B cell (primary cell): ENCODE measurements around the gene HINFP. TPM values are rescaled to one million over a fixed set of nuclear protein-coding genes. Genes with fewer than 3 reads are reported as not detected.

Experiments
- ATAC-seq: fragments of 200-7000 bp; cut with Tn5 transposase; one replicate; pipeline ENCODE4 v1.10.0; 2021; ENCODE audit warnings: low read depth, mild to moderate bottlenecking, moderate number of reproducible peaks, moderate library complexity
- CTCF ChIA-PET: fragments of 350-600 bp; sonication (Branson Sonifier 250); formaldehyde crosslinking; loops from one replicate; lab custom pipeline; 2021; ENCODE audit warnings: antibody characterized with exemption, inconsistent platforms; lab: Charles Lee
- POLR2A ChIA-PET: fragments of 350-600 bp; sonication (Branson Sonifier 250); formaldehyde crosslinking; loops from one replicate; lab custom pipeline; 2021; ENCODE audit warnings: antibody characterized with exemption; lab: Charles Lee
- DNase-seq: peaks from one replicate; pipeline ENCODE4 v3.0.0; 2013
- H2AFZ ChIP-seq: 2 replicates; pipeline ENCODE4 v1.6.1; 2012; ENCODE audit warnings: mild to moderate bottlenecking, low read depth, low read length; ENCODE audit not compliant: insufficient read depth, poor library complexity, severe bottlenecking
- H3K27ac ChIP-seq, 2 donors: 1 replicate in 1 of 2; 2 replicates in 1 of 2; pipeline ENCODE4 v1.5.1; 2012 to 2013; ENCODE audit warnings: low read length in 2 of 2, mild to moderate bottlenecking in 2 of 2, moderate library complexity in 1 of 2
- H3K27me3 ChIP-seq, 4 experiments: fragments of 200-600 bp in 1 of 4; sonication (generic) in 1 of 4; replicated peaks in 1 of 4; 1 replicate in 2 of 4; 2 replicates in 2 of 4; pipeline versions ENCODE4 v1.6.1 to v1.7.0; 2013 to 2016; ENCODE audit warnings: low read length in 3 of 4, mild to moderate bottlenecking in 2 of 4, mixed read lengths in 1 of 4, moderate library complexity in 1 of 4; ENCODE audit not compliant: insufficient read depth in 4 of 4, control insufficient read depth in 3 of 4; ENCODE audit errors: control extremely low read depth in 1 of 4
- H3K36me3 ChIP-seq, 2 experiments: replicated peaks in 1 of 2; 1 replicate in 1 of 2; 2 replicates in 1 of 2; pipeline versions ENCODE4 v1.6.1 to v1.7.1; 2013; ENCODE audit warnings: low read length in 1 of 2; ENCODE audit not compliant: insufficient read depth in 2 of 2, control insufficient read depth in 1 of 2; ENCODE audit errors: control extremely low read depth in 1 of 2, extremely low read depth in 1 of 2
- H3K4me1 ChIP-seq, 2 donors: fragments of 200-600 bp in 1 of 2; sonication (generic) in 1 of 2; 1 replicate in 1 of 2; 2 replicates in 1 of 2; pipeline versions ENCODE4 v1.5.1 to v1.6.1; 2013 to 2017; ENCODE audit warnings: low read length in 2 of 2; ENCODE audit not compliant: control insufficient read depth in 2 of 2, insufficient read depth in 2 of 2
- H3K4me2 ChIP-seq: replicated peaks from 2 replicates; pipeline ENCODE3; 2012; ENCODE audit warnings: mild to moderate bottlenecking, low read depth, low read length; ENCODE audit not compliant: poor library complexity, severe bottlenecking
- H3K4me3 ChIP-seq, 5 experiments: fragments of 200-600 bp in 1 of 5; sonication (generic) in 1 of 5; 1 replicate in 3 of 5; 2 replicates in 2 of 5; pipeline versions ENCODE4 v1.5.1 to v1.7.0; 2011 to 2016; ENCODE audit warnings: low read length in 4 of 5, mild to moderate bottlenecking in 4 of 5, low read depth in 2 of 5, control low read depth in 1 of 5, moderate library complexity in 1 of 5; ENCODE audit not compliant: insufficient read depth in 1 of 5; ENCODE audit errors: control extremely low read depth in 1 of 5, extremely low read depth in 1 of 5
- H3K79me2 ChIP-seq: fragments of 200-600 bp; sonication (generic); one replicate; pipeline ENCODE4 v1.6.0; 2016; ENCODE audit warnings: low read length; ENCODE audit not compliant: control insufficient read depth, insufficient read depth
- H3K9ac ChIP-seq: fragments of 200-600 bp; sonication (generic); 2 replicates; pipeline ENCODE4 v1.6.1; 2017; ENCODE audit warnings: mild to moderate bottlenecking, low read length, moderate library complexity
- H3K9me3 ChIP-seq, 3 donors: one replicate each; pipeline versions ENCODE4 v1.6.1 to v1.7.1; 2013; ENCODE audit warnings: low read length in 2 of 3; ENCODE audit not compliant: control insufficient read depth in 2 of 3, insufficient read depth in 1 of 3; ENCODE audit errors: control extremely low read depth in 1 of 3
- H4K20me1 ChIP-seq: 2 replicates; pipeline ENCODE4 v1.6.0; 2012; ENCODE audit warnings: mild to moderate bottlenecking, low read length; ENCODE audit not compliant: insufficient read depth, control insufficient read depth, poor library complexity, severe bottlenecking
- H3K27ac Mint-ChIP-seq: one replicate; pipeline ENCODE4 v1.8.0; 2021; ENCODE audit warnings: mixed read lengths
- H3K27me3 Mint-ChIP-seq: one replicate; pipeline ENCODE4 v1.8.0; 2021; ENCODE audit warnings: mixed read lengths
- H3K4me1 Mint-ChIP-seq: one replicate; pipeline ENCODE4 v1.8.0; 2021; ENCODE audit warnings: mixed read lengths
- H3K4me3 Mint-ChIP-seq: one replicate; pipeline ENCODE4 v1.8.0; 2021; ENCODE audit warnings: mixed read lengths
- H3K9me3 Mint-ChIP-seq: one replicate; pipeline ENCODE4 v1.8.0; 2022; ENCODE audit warnings: mixed read lengths; ENCODE audit not compliant: insufficient read depth
- CTCF ChIP-seq: fragments of 200-600 bp; IDR thresholded peaks from one replicate; pipeline ENCODE4 v1.8.0; 2022; ENCODE audit warnings: antibody characterized with exemption, mild to moderate bottlenecking
- EZH2 ChIP-seq: IDR thresholded peaks from 2 replicates; pipeline ENCODE4 v1.6.1; 2012; ENCODE audit warnings: borderline replicate concordance, low read depth, mild to moderate bottlenecking, moderate library complexity, low read length; ENCODE audit not compliant: insufficient read depth, poor library complexity, severe bottlenecking
- WGBS: methylation state at CpG from one replicate; pipeline ENCODE4 v1.1.5; 2013; ENCODE audit warnings: missing lambda C conversion rate; ENCODE audit not compliant: insufficient coverage; 5-methylcytosine and 5-hydroxymethylcytosine counted together
- intact Hi-C: fragments of 100-400 bp; cut with micrococcal nuclease; formaldehyde crosslinking; loops from one replicate; pipeline ENCODE4 v1.10.0; 2022
- polyA plus RNA-seq: library from polyadenylated mRNA; depleted of rRNA; stranded (reverse); fragments of >200 nt; gene quantifications from 2 replicates; pipeline ENCODE4 v1.2.3, GENCODE V29; 2012
- total RNA-seq, 2 donors: library from RNA; stranded (reverse); fragments of 120-200 nt in 1 of 2; gene quantifications; 1 replicate in 1 of 2; 2 replicates in 1 of 2; pipeline versions ENCODE4 v1.2.3 to v1.2.4, GENCODE V29; 2013 to 2022

HINFP gene
- total and polyA plus RNA-seq, 2 donors (not counting 1 experiment from before 2014, with no cell fraction given), result 60.6 to 78.7 TPM

- CTCF ChIA-PET, result interaction anchor here (1.4 kb wide), 1 partner anchor 13 kb away, joined by 5 read pairs; no protein-coding TSS in a partner anchor
These were observed 58.6 kb downstream of the HINFP start for GRCh38 chr11:119179983-119180382.

More at GRCh38 chr11:119179983-119180382, 58.6 kb downstream of the HINFP start:
- POLR2A ChIA-PET, result no interaction called here
- Histone ChIP-seq H3K4me1 (no peaks in the 10 kb centered on the region), H3K27ac (no peak overlapping the region), H3K4me2 (no peak overlapping the region), H3K79me2 (no peaks in the 10 kb centered on the region), H3K4me3 (no peak overlapping the region), H3K9ac (no peak overlapping the region), H4K20me1 (no peaks in the 10 kb centered on the region), H3K36me3 (peaks cover 0 to 5% of the 10 kb centered on the region in 2 experiments), H2AFZ (no peak overlapping the region), H3K9me3 (no peaks in the 10 kb centered on the region), H3K27me3 (no peaks in the 10 kb centered on the region)
- H3K4me3 Mint-ChIP-seq, result no peak overlapping the region
- DNase-seq, result no peak
- intact Hi-C loops, result no loop called here
- no peaks in the 10 kb centered on the region for H3K9me3 Mint-ChIP-seq
- no peak for TF ChIP-seq EZH2
- TF ChIP-seq CTCF, result no peak
- no peak for ATAC-seq
- WGBS, result over 99% methylated on average over 9 of the region's 10 CpGs
- no peaks in the 10 kb centered on the region for H3K27me3 Mint-ChIP-seq
- H3K4me1 Mint-ChIP-seq, result peaks cover 4% of the 10 kb centered on the region
- no peak overlapping the region for H3K27ac Mint-ChIP-seq
